Keratinocyte (primary cell): ENCODE results near the gene NEK8. TPM values are rescaled to one million over a fixed set of nuclear protein-coding genes. Genes with fewer than 3 reads are reported as not detected.
A peak's percentile ranks its signal among the peaks of the same experiment; 100 is the strongest.
"Not testable (repeated sequence)": the region's sequence is repeated elsewhere in the genome, so short reads cannot be mapped to it uniquely, and the experiment has no call there.

ENCODE experiments used
- DNase-seq: peaks from one replicate; pipeline ENCODE4 v3.0.0-alpha.2; 2011; ENCODE audit warnings: low read depth, missing footprints, low spot score
- FAIRE-seq: peaks from 2 replicates; lab custom pipeline; 2011; peaks lifted over from hg19 to GRCh38; lab: Jason Lieb, UNC
- H2AFZ ChIP-seq: 2 replicates; pipeline ENCODE4 v1.6.0; 2012; ENCODE audit warnings: low read length, control low read depth, inconsistent platforms; ENCODE audit not compliant: control insufficient read depth
- H3K27ac ChIP-seq: 2 replicates; pipeline ENCODE4 v1.5.1; 2011; ENCODE audit warnings: low read length; ENCODE audit not compliant: control insufficient read depth, insufficient read depth
- H3K27me3 ChIP-seq: 3 replicates; pipeline ENCODE4 v1.6.0; 2011; ENCODE audit warnings: low read length; ENCODE audit not compliant: control insufficient read depth, insufficient read depth; ENCODE audit errors: extremely low read depth
- H3K36me3 ChIP-seq, 2 experiments: 2 replicates in 1 of 2; 3 replicates in 1 of 2; pipeline ENCODE4 v1.5.1; 2011; ENCODE audit warnings: low read length in 2 of 2, mild to moderate bottlenecking in 1 of 2; ENCODE audit not compliant: control insufficient read depth in 2 of 2, insufficient read depth in 2 of 2; ENCODE audit errors: extremely low read depth in 1 of 2
- H3K4me1 ChIP-seq: 3 replicates; pipeline ENCODE4 v1.5.1; 2011; ENCODE audit warnings: low read length; ENCODE audit not compliant: control insufficient read depth, insufficient read depth; ENCODE audit errors: extremely low read depth
- H3K4me2 ChIP-seq: 3 replicates; pipeline ENCODE4 v1.6.0; 2011; ENCODE audit warnings: low read depth, low read length; ENCODE audit not compliant: control insufficient read depth, insufficient read depth; ENCODE audit errors: extremely low read depth
- H3K4me3 ChIP-seq, 3 experiments: fragments of 200-600 bp in 1 of 3; sonication (generic) in 1 of 3; 2 replicates in 2 of 3; 3 replicates in 1 of 3; pipeline ENCODE4 v1.5.1; 2011 to 2016; ENCODE audit warnings: low read length in 3 of 3, mild to moderate bottlenecking in 3 of 3, control low read depth in 2 of 3, inconsistent platforms in 1 of 3, low read depth in 1 of 3, mixed read lengths in 1 of 3, mixed run types in 1 of 3, moderate library complexity in 1 of 3; ENCODE audit not compliant: control insufficient read depth in 2 of 3, insufficient read depth in 2 of 3; ENCODE audit errors: extremely low read depth in 1 of 3
- H3K79me2 ChIP-seq: 2 replicates; pipeline ENCODE4 v1.6.0; 2012; ENCODE audit warnings: low read length; ENCODE audit not compliant: control insufficient read depth, insufficient read depth
- H3K9ac ChIP-seq: 3 replicates; pipeline ENCODE4 v1.6.0; 2011; ENCODE audit warnings: low read length; ENCODE audit not compliant: control insufficient read depth, insufficient read depth; ENCODE audit errors: extremely low read depth
- H3K9me1 ChIP-seq: 3 replicates; pipeline ENCODE4 v1.6.0; 2011; ENCODE audit warnings: low read length; ENCODE audit not compliant: control insufficient read depth, insufficient read depth; ENCODE audit errors: extremely low read depth
- H3K9me3 ChIP-seq: 2 replicates; pipeline ENCODE4 v1.5.1; 2012; ENCODE audit warnings: low read depth, low read length; ENCODE audit not compliant: control insufficient read depth
- H4K20me1 ChIP-seq: 3 replicates; pipeline ENCODE4 v1.6.0; 2011; ENCODE audit warnings: low read length; ENCODE audit not compliant: control insufficient read depth, insufficient read depth; ENCODE audit errors: extremely low read depth
- CTCF ChIP-seq, 3 experiments: IDR thresholded peaks in 1 of 3; conservative IDR thresholded peaks in 1 of 3; optimal IDR thresholded peaks in 1 of 3; 2 replicates in 2 of 3; 3 replicates in 1 of 3; pipeline versions ENCODE3 to v1.5.1; 2011; ENCODE audit warnings: low read length in 3 of 3, mild to moderate bottlenecking in 3 of 3, moderate library complexity in 2 of 3, control low read depth in 1 of 3, inconsistent platforms in 1 of 3; ENCODE audit not compliant: insufficient read depth in 2 of 3; ENCODE audit errors: extremely low read depth in 1 of 3
- EZH2 ChIP-seq: IDR thresholded peaks from one replicate; pipeline ENCODE4 v1.6.1; 2012; ENCODE audit warnings: inconsistent platforms, mild to moderate bottlenecking, low read length, moderate library complexity
- dilution Hi-C: fragments of 300-500 bp; cut with MboI; formaldehyde crosslinking; loops from one replicate; pipeline ENCODE4 v1.7.0; 2020; ENCODE audit warnings: low sequenced_read_pairs; ENCODE audit not compliant: extremely low pct_ligation_motif_present
- polyA plus RNA-seq, 5 experiments: library from polyadenylated mRNA; depleted of rRNA in 3 of 5; stranded (reverse) in 3 of 5; stranded (forward) in 1 of 5; unstranded in 1 of 5; fragments of >200 nt; gene quantifications; 1 replicate in 1 of 5; 2 replicates in 3 of 5; 3 replicates in 1 of 5; pipeline versions ENCODE4 v1.2.1 to v1.2.3, GENCODE V29; 2011 to 2012; ENCODE audit warnings: missing spikeins in 2 of 5, low read depth in 1 of 5, low replicate concordance in 1 of 5

Gene NEK8
- polyA plus RNA-seq, 1 donor (not counting 4 experiments of a cell fraction or from before 2014, with no cell fraction given), result 4.1 TPM

- H3K9ac ChIP-seq, result no peak overlapping the region
- no peaks in the 10 kb centered on the region for H3K9me3 ChIP-seq
- H2AFZ ChIP-seq, result no peak overlapping the region
- peaks cover 22% of the 10 kb centered on the region for H3K4me1 ChIP-seq
- no peaks in the 10 kb centered on the region for H3K9me1 ChIP-seq
- peaks cover 68% of the 10 kb centered on the region for H3K79me2 ChIP-seq
- FAIRE-seq, result peak; percentile 83
- dilution Hi-C loops, result no loop called here
- H3K4me2 ChIP-seq, result peak overlapping the region; percentile 81
- H3K36me3 ChIP-seq, result peaks cover 0 to 4% of the 10 kb centered on the region in 2 experiments
- peak overlapping the region in 2 of 3 experiments; percentile 16 to 50 for H3K4me3 ChIP-seq
- DNase-seq, result peak; percentile 49
- TF ChIP-seq CTCF (optimal IDR thresholded peaks at IDR 0.05 in 1 of 3, IDR thresholded peaks at IDR 0.05 in 1 of 3, conservative IDR thresholded peaks at IDR 0.05 in 1 of 3; ENCODE audit: extremely low read depth in 1 of 3, insufficient read depth in 2 of 3, low read length in 3 of 3) (no peak), EZH2 (no peak)
- peak overlapping the region; percentile 66 for H3K27ac ChIP-seq
- no peaks in the 10 kb centered on the region for H4K20me1 ChIP-seq
- H3K27me3 ChIP-seq, result no peaks in the 10 kb centered on the region
Measured at GRCh38 chr17:28777178-28777577, 48.6 kb downstream of the NEK8 start.

GRCh38 chr17:28779601-28780000 is 51.0 kb downstream of the NEK8 start:
- H3K9me3 ChIP-seq, H2AFZ ChIP-seq, H3K27ac ChIP-seq, H4K20me1 ChIP-seq, DNase-seq, H3K27me3 ChIP-seq, dilution Hi-C loops, H3K9me1 ChIP-seq, H3K4me3 ChIP-seq, H3K4me2 ChIP-seq, H3K9ac ChIP-seq, FAIRE-seq, H3K36me3 ChIP-seq: not testable (repeated sequence)
- H3K4me1 ChIP-seq, result peaks cover 22% of the 10 kb centered on the region
- peaks cover 59% of the 10 kb centered on the region for H3K79me2 ChIP-seq

GRCh38 chr17:28783161-28783560 is 54.6 kb downstream of the NEK8 start:
- H3K9me3 ChIP-seq, result no peaks in the 10 kb centered on the region
- no peaks in the 10 kb centered on the region for H4K20me1 ChIP-seq
- H3K9ac ChIP-seq, result no peak overlapping the region
- dilution Hi-C loops, result no loop called here
- TF ChIP-seq CTCF (optimal IDR thresholded peaks at IDR 0.05 in 1 of 3, IDR thresholded peaks at IDR 0.05 in 1 of 3, conservative IDR thresholded peaks at IDR 0.05 in 1 of 3; ENCODE audit: extremely low read depth in 1 of 3, insufficient read depth in 2 of 3, low read length in 3 of 3) (no peak), EZH2 (no peak)
- no peak overlapping the region for H3K4me3 ChIP-seq
- H3K27ac ChIP-seq, result no peak overlapping the region
- H3K4me2 ChIP-seq, result no peak overlapping the region
- no peaks in the 10 kb centered on the region for H3K27me3 ChIP-seq
- DNase-seq (no peak), FAIRE-seq (no peak)
- H3K79me2 ChIP-seq, result peaks cover 62% of the 10 kb centered on the region
- H2AFZ ChIP-seq, result no peak overlapping the region
- H3K9me1 ChIP-seq, result no peaks in the 10 kb centered on the region
- H3K36me3 ChIP-seq, result peaks cover 0 to 3% of the 10 kb centered on the region in 2 experiments
- H3K4me1 ChIP-seq, result peaks cover 3% of the 10 kb centered on the region
